CD4-positive, CD25-positive, alpha-beta regulatory T cell (primary cell): ENCODE results near the gene LCE5A. TPM values are rescaled to one million over a fixed set of nuclear protein-coding genes. Genes with fewer than 3 reads are reported as not detected.
A peak's percentile ranks its signal among the peaks of the same experiment; 100 is the strongest.

Experiments
- ATAC-seq, 2 donors: fragments of 150-1000 bp; cut with Tn5 transposase; one replicate each; pipeline ENCODE4 v1.10.0; 2021; ENCODE audit warnings: low read depth in 2 of 2, moderate number of reproducible peaks in 2 of 2, moderate library complexity in 1 of 2
- DNase-seq, 3 donors: peaks; one replicate each; pipeline versions ENCODE4 v3.0.0 to v3.0.0-alpha.2; 2012 to 2022; ENCODE audit warnings: mixed read lengths in 1 of 3
- H3K27ac ChIP-seq: one replicate; pipeline ENCODE4 v1.7.0; 2013; ENCODE audit warnings: mild to moderate bottlenecking, low read length; ENCODE audit not compliant: insufficient read depth, poor library complexity, severe bottlenecking
- H3K27me3 ChIP-seq: one replicate; pipeline ENCODE4 v1.7.0; 2013; ENCODE audit warnings: low read length; ENCODE audit not compliant: control insufficient read depth, insufficient read depth
- H3K36me3 ChIP-seq: one replicate; pipeline ENCODE4 v1.7.0; 2013; ENCODE audit warnings: mild to moderate bottlenecking, low read length, moderate library complexity; ENCODE audit not compliant: control insufficient read depth, insufficient read depth
- H3K4me1 ChIP-seq: 2 replicates; pipeline ENCODE4 v1.7.0; 2013; ENCODE audit warnings: mild to moderate bottlenecking, low read length; ENCODE audit not compliant: insufficient read depth, control insufficient read depth, poor library complexity, severe bottlenecking
- H3K4me3 ChIP-seq: one replicate; pipeline ENCODE4 v1.7.0; 2013; ENCODE audit warnings: low read depth, mild to moderate bottlenecking, low read length, moderate library complexity
- H3K9me3 ChIP-seq, 2 experiments: 1 replicate in 1 of 2; 2 replicates in 1 of 2; pipeline ENCODE4 v1.7.0; 2013; ENCODE audit warnings: low read length in 2 of 2, mild to moderate bottlenecking in 1 of 2, moderate library complexity in 1 of 2; ENCODE audit not compliant: control insufficient read depth in 2 of 2
- H3K27ac Mint-ChIP-seq, 3 donors: one replicate each; pipeline ENCODE4 v1.8.0; 2020 to 2022; ENCODE audit warnings: mild to moderate bottlenecking in 3 of 3, mixed read lengths in 3 of 3, moderate library complexity in 2 of 3
- H3K27me3 Mint-ChIP-seq: one replicate; pipeline ENCODE4 v1.8.0; 2022; ENCODE audit warnings: mild to moderate bottlenecking, mixed read lengths
- H3K36me3 Mint-ChIP-seq: one replicate; pipeline ENCODE4 v1.8.0; 2020; ENCODE audit warnings: mixed read lengths
- H3K4me1 Mint-ChIP-seq, 4 donors: one replicate each; pipeline ENCODE4 v1.8.0; 2020 to 2022; ENCODE audit warnings: mixed read lengths in 4 of 4, mild to moderate bottlenecking in 1 of 4
- H3K4me3 Mint-ChIP-seq, 4 donors: one replicate each; pipeline ENCODE4 v1.8.0; 2020 to 2022; ENCODE audit warnings: mild to moderate bottlenecking in 4 of 4, mixed read lengths in 4 of 4, moderate library complexity in 3 of 4
- H3K9me3 Mint-ChIP-seq, 7 donors: one replicate each; pipeline ENCODE4 v1.8.0; 2020 to 2022; ENCODE audit warnings: mixed read lengths in 7 of 7, mild to moderate bottlenecking in 3 of 7, moderate library complexity in 2 of 7
- polyA plus RNA-seq, 4 donors: library from polyadenylated mRNA; unstranded; fragments of 300-500 nt; fragmentation: Illumina TruSeq; gene quantifications; one replicate each; pipeline ENCODE4 v1.2.3, GENCODE V29; 2021
- total RNA-seq: library from RNA; stranded (reverse); gene quantifications from one replicate; pipeline ENCODE4 v1.2.3, GENCODE V29; 2022

Gene LCE5A
- not detected for total RNA-seq
- not detected for polyA plus RNA-seq

- Histone ChIP-seq H3K27me3 (peaks cover 23% of the 10 kb centered on the region), H3K36me3 (no peaks in the 10 kb centered on the region), H3K4me3 (no peak within 1 kb of the TSS), H3K9me3 (no peaks in the 10 kb centered on the region), H3K27ac (no peak within 1 kb of the TSS), H3K4me1 (no peaks in the 10 kb centered on the region)
- Mint-ChIP-seq H3K27ac (no peak within 1 kb of the TSS), H3K4me3 (no peak within 1 kb of the TSS), H3K9me3 (peaks cover 0 to 2% (median 0%) of the 10 kb centered on the region in 7 donors), H3K27me3 (peaks cover 56% of the 10 kb centered on the region), H3K36me3 (no peaks in the 10 kb centered on the region), H3K4me1 (peaks cover 0 to 6% (median 1%) of the 10 kb centered on the region in 4 donors)
- DNase-seq (no peak), ATAC-seq (no peak)
These were observed at the start of gene LCE5A for GRCh38 chr1:152510503-152510902. TSS of gene LCE5A (plus strand) at chr1:152510803. CDS start at chr1:152511535, 732 bp downstream.

GRCh38 chr1:152461544-152461943 is 49.1 kb upstream of the LCE5A start:
- Mint-ChIP-seq H3K36me3 (no peaks in the 10 kb centered on the region), H3K27ac (peak overlapping the region in 1 of 3 donors; percentile 79), H3K27me3 (peaks cover 10% of the 10 kb centered on the region), H3K4me1 (peaks cover 4 to 27% (median 18%) of the 10 kb centered on the region in 4 donors), H3K4me3 (peak overlapping the region in 3 of 4 donors; percentile 36 to 88 (median 66)), H3K9me3 (peaks cover 0 to 5% (median 0%) of the 10 kb centered on the region in 7 donors)
- Histone ChIP-seq H3K36me3 (no peaks in the 10 kb centered on the region), H3K27me3 (peaks cover 7% of the 10 kb centered on the region), H3K27ac (no peak overlapping the region), H3K4me1 (peaks cover 8% of the 10 kb centered on the region), H3K9me3 (peaks cover 0 to 2% of the 10 kb centered on the region in 2 experiments), H3K4me3 (no peak overlapping the region)
- ATAC-seq (peak in 1 of 2 donors; percentile 46), DNase-seq (peak; percentile 33 to 77 (median 57))

DNA sequence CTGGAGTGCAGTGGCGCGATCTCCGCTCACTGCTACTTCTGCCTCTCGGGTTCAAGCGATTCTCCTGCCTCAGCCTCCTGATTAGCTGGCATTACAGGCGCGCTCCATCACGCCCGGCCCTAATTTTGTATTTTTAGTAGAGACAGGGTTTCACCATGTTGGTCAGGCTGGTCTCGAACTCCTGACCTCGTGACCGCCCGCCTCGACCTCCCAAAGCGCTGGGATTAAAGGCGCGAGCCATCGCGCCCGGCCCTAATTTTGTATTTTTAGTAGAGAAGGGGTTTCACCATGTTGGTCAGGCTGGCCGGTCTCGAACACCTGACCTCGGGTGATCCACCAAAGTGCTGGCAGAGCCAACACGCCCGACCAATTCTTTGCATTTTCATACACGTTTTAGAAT is 48.0 kb upstream of the LCE5A start:
- H3K9me3 Mint-ChIP-seq: peaks cover 0 to 5% (median 0%) of the 10 kb centered on the region in 7 donors
- H3K27me3 Mint-ChIP-seq: peaks cover 17% of the 10 kb centered on the region
- no peak overlapping the region for H3K4me3 Mint-ChIP-seq
- peaks cover 4 to 27% (median 18%) of the 10 kb centered on the region in 4 donors for H3K4me1 Mint-ChIP-seq
- H3K4me3 ChIP-seq: no peak overlapping the region
- peaks cover 0 to 2% of the 10 kb centered on the region in 2 experiments for H3K9me3 ChIP-seq
- no peaks in the 10 kb centered on the region for H3K36me3 Mint-ChIP-seq
- peaks cover 7% of the 10 kb centered on the region for H3K27me3 ChIP-seq
- H3K27ac Mint-ChIP-seq: no peak overlapping the region
- H3K36me3 ChIP-seq: no peaks in the 10 kb centered on the region
- H3K4me1 ChIP-seq: peaks cover 8% of the 10 kb centered on the region
- no peak for DNase-seq
- no peak overlapping the region for H3K27ac ChIP-seq
- ATAC-seq: no peak

GRCh38 chr1:152466217-152466616 is 44.4 kb upstream of the LCE5A start:
- Histone ChIP-seq H3K9me3 (peaks cover 0 to 2% of the 10 kb centered on the region in 2 experiments), H3K4me3 (no peak overlapping the region), H3K27ac (no peak overlapping the region), H3K4me1 (no peaks in the 10 kb centered on the region), H3K36me3 (no peaks in the 10 kb centered on the region), H3K27me3 (peaks cover 10% of the 10 kb centered on the region)
- peaks cover 30% of the 10 kb centered on the region for H3K27me3 Mint-ChIP-seq
- peaks cover 0 to 5% (median 0%) of the 10 kb centered on the region in 7 donors for H3K9me3 Mint-ChIP-seq
- ATAC-seq (no peak), DNase-seq (no peak)
- H3K27ac Mint-ChIP-seq: no peak overlapping the region
- H3K36me3 Mint-ChIP-seq: no peaks in the 10 kb centered on the region
- H3K4me1 Mint-ChIP-seq: peaks cover 2 to 10% (median 4%) of the 10 kb centered on the region in 4 donors
- H3K4me3 Mint-ChIP-seq: no peak overlapping the region

- Mint-ChIP-seq H3K36me3 (peaks cover 4% of the 10 kb centered on the region), H3K27ac (peak overlapping the region in 1 of 3 donors; percentile 57), H3K4me3 (peak overlapping the region in 1 of 4 donors; percentile 17), H3K9me3 (peaks cover 2 to 42% (median 15%) of the 10 kb centered on the region in 7 donors), H3K27me3 (peaks cover 12% of the 10 kb centered on the region), H3K4me1 (peaks cover 0 to 3% (median 0%) of the 10 kb centered on the region in 4 donors)
- ATAC-seq (no peak), DNase-seq (no peak)
- Histone ChIP-seq H3K27me3 (peaks cover 4% of the 10 kb centered on the region), H3K9me3 (peaks cover 11 to 33% of the 10 kb centered on the region in 2 experiments), H3K4me1 (no peaks in the 10 kb centered on the region), H3K36me3 (no peaks in the 10 kb centered on the region), H3K27ac (no peak overlapping the region), H3K4me3 (no peak overlapping the region)
These were observed 36.6 kb upstream of the LCE5A start for GRCh38 chr1:152473887-152474537.

DNA sequence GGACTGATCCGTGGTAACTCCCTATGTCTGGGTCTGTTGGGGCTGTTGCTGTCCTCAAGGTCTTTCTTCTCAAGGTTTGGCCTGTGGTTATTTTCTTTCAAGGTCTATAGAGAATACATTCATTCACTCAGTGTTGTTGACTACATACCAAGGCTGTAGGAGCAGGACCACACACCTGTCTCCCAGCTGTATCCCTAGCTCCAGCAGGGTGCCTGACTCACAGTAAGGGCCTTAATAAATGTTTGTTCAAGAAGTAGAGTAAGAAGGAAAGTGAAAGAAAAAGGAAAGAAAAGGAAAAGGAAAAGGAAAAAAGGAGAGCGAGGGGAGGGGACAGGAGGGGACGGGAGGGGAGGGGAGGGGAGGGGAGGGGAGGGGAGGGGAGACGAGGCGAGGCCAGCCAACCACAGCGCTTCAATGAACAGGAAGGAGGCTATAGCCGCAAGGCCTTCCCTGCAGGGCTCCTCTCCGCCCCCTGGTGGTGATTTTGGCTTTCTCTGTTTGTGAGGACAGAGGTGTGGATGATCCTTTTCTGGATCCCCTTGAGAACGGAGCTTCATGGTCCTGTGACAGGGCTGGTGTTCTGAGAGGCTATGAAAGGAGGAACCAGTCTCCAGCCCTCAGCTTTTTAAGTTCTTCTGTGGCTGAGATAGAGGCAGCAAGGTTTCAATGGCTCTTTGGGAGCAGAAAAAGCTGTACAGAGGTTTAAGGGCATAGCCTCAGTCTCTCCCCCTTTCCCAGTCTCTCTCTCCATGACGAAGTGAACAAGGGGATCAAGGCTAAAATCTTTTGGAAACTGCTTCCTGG is 30.6 kb upstream of the LCE5A start:
- H3K4me3 Mint-ChIP-seq: peak overlapping the region in 1 of 4 donors; percentile 22
- H3K4me1 Mint-ChIP-seq: peaks cover 0 to 14% (median 1%) of the 10 kb centered on the region in 4 donors
- H3K27ac Mint-ChIP-seq: no peak overlapping the region
- H3K4me1 ChIP-seq: no peaks in the 10 kb centered on the region
- H3K36me3 ChIP-seq: no peaks in the 10 kb centered on the region
- peaks cover 10 to 33% of the 10 kb centered on the region in 2 experiments for H3K9me3 ChIP-seq
- peaks cover 12% of the 10 kb centered on the region for H3K27me3 Mint-ChIP-seq
- H3K4me3 ChIP-seq: no peak overlapping the region
- H3K27ac ChIP-seq: no peak overlapping the region
- H3K36me3 Mint-ChIP-seq: peaks cover 4% of the 10 kb centered on the region
- DNase-seq (peak in 2 of 3 donors; percentile 16 to 50), ATAC-seq (peak; percentile 31 to 40)
- H3K9me3 Mint-ChIP-seq: peaks cover 0 to 34% (median 15%) of the 10 kb centered on the region in 7 donors
- H3K27me3 ChIP-seq: no peaks in the 10 kb centered on the region

DNA sequence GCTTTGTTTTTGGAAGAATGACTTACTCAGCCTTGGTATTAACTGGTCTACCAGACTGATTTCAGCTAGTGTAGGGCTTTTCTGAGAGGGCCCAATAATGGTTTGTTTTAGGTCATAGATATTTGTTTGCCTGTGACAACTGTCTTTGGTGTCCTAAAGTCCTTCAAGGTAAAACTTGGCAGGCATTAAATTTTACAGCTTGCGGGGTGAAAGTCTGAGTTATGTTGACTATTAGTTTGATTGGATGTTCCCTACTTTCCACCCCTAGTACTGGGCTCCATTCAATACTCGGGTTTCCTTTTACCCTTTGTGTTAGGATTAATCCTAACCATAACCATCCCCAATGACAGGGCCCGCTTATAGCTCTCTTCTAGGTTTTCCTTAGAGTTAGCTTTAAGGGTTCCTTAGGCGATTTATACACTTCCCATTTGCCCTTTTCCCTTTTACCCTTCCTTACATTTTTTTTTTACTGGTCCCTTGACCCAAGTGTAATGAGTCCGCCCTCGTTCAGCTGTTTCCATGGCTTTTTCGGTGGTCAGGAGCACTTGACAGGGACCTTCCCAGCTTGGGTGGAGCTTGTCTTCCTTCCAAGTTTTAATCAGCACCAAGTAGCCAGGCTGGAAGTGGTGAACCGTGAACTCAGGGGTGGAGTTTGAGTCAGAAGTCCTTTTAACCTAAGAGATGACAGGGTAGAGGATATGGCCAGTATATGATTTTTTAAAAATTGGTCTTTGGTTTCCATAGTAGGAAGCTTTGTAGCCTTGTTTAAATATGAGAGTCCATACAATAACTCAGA is 28.5 kb upstream of the LCE5A start:
- H3K4me3 Mint-ChIP-seq: no peak overlapping the region
- H3K36me3 Mint-ChIP-seq: peaks cover 3% of the 10 kb centered on the region
- H3K4me3 ChIP-seq: no peak overlapping the region
- H3K9me3 ChIP-seq: peaks cover 4 to 13% of the 10 kb centered on the region in 2 experiments
- peaks cover 0 to 14% (median 1%) of the 10 kb centered on the region in 4 donors for H3K4me1 Mint-ChIP-seq
- H3K27ac Mint-ChIP-seq: no peak overlapping the region
- no peaks in the 10 kb centered on the region for H3K4me1 ChIP-seq
- peaks cover 0 to 15% (median 7%) of the 10 kb centered on the region in 7 donors for H3K9me3 Mint-ChIP-seq
- ATAC-seq: no peak
- no peaks in the 10 kb centered on the region for H3K36me3 ChIP-seq
- H3K27me3 ChIP-seq: no peaks in the 10 kb centered on the region
- no peak overlapping the region for H3K27ac ChIP-seq
- DNase-seq: no peak
- H3K27me3 Mint-ChIP-seq: peaks cover 15% of the 10 kb centered on the region
